ENCODE measurements around the gene INTS6.

Gene INTS6

DNA sequence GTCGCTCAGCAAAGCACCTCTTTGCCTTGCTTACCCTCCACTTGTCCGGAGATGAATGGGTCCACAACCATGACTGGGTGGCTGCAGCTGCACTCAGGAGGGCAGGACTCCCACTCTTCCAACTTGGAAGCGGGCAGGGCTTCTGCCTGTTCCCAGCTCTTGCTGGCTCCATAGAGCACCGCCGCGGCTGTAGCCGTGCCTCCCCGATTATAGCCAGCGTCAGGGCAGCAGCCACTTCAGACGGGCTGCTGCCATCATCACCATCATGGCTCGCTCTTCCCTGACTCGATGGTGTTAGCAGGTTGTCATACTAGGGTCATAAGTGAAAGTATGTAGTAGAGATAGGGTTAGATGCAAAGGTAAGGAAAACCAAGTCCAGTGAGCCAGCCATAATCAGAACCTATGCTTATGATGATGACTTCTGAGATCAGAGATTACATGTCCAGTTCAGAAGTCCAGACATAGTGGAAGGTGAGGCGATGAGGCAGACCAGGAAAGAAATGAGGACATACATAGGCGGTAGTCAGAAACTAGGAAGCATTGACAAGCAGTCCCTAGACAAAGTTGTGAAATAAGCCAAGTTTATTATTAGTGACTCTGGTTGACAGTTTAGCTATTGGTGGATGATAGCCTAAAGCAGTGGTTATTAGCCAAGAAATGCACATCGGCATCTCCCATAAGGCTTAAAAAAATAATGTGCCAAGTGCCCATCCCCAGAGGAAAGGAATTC is 4.4 kb upstream of the INTS6 start:
- no peak for TF ChIP-seq CTCF (IDR thresholded peaks at IDR 0.05; ENCODE audit: low read depth, low read length)
- no peak for DNase-seq (ENCODE audit: low read depth in 2 of 2)
- H3K4me3 ChIP-seq (replicated peaks in 1 of 2; ENCODE audit: low read depth in 2 of 2, low read length in 2 of 2) = no peak overlapping the region

GRCh38 chr13:51456510-51456909 is 3.7 kb upstream of the INTS6 start:
- H3K4me3 ChIP-seq (replicated peaks in 1 of 2; ENCODE audit: low read depth in 2 of 2, low read length in 2 of 2) = no peak overlapping the region
- no peak for TF ChIP-seq CTCF (IDR thresholded peaks at IDR 0.05; ENCODE audit: low read depth, low read length)
- no peak for DNase-seq (ENCODE audit: low read depth in 2 of 2)

GRCh38 chr13:51455532-51455931 is 2.7 kb upstream of the INTS6 start:
- no peak for TF ChIP-seq CTCF (IDR thresholded peaks at IDR 0.05; ENCODE audit: low read depth, low read length)
- DNase-seq (ENCODE audit: low read depth in 2 of 2) = no peak
- H3K4me3 ChIP-seq (replicated peaks in 1 of 2; ENCODE audit: low read depth in 2 of 2, low read length in 2 of 2) = no peak overlapping the region

GRCh38 chr13:51453959-51454703 is 1.3 kb upstream of the INTS6 start:
- no peak for TF ChIP-seq CTCF (IDR thresholded peaks at IDR 0.05; ENCODE audit: low read depth, low read length)
- peak overlapping the region; percentile 65 to 73 for H3K4me3 ChIP-seq (replicated peaks in 1 of 2; ENCODE audit: low read depth in 2 of 2, low read length in 2 of 2)
- DNase-seq (ENCODE audit: low read depth in 2 of 2) = peak in 1 of 2 donors; percentile 44

- TF ChIP-seq CTCF (IDR thresholded peaks at IDR 0.05; ENCODE audit: low read depth, low read length) = no peak
- peak overlapping the region; percentile 65 to 73 for H3K4me3 ChIP-seq (replicated peaks in 1 of 2; ENCODE audit: low read depth in 2 of 2, low read length in 2 of 2)
- DNase-seq (ENCODE audit: low read depth in 2 of 2) = no peak
Observed at GRCh38 chr13:51453207-51453958, 547 bp upstream of the INTS6 start.

GRCh38 chr13:51451467-51452360 is 1.1 kb downstream of the INTS6 start:
- DNase-seq (ENCODE audit: low read depth in 2 of 2) = peak; percentile 71 to 83
- no peak for TF ChIP-seq CTCF (IDR thresholded peaks at IDR 0.05; ENCODE audit: low read depth, low read length)
- H3K4me3 ChIP-seq (replicated peaks in 1 of 2; ENCODE audit: low read depth in 2 of 2, low read length in 2 of 2) = peak overlapping the region; percentile 73 to 93
